Measurements from ENCODE around the gene TTLL13. TPM values are rescaled to one million over a fixed set of nuclear protein-coding genes. Genes with fewer than 3 reads are reported as not detected.
"Not testable (repeated sequence)": the region's sequence is repeated elsewhere in the genome, so short reads cannot be mapped to it uniquely, and the experiment has no call there.

TTLL13 gene
- total RNA-seq, 4 donors from 2014 or later = 0.27 TPM; not detected in 3

DNA sequence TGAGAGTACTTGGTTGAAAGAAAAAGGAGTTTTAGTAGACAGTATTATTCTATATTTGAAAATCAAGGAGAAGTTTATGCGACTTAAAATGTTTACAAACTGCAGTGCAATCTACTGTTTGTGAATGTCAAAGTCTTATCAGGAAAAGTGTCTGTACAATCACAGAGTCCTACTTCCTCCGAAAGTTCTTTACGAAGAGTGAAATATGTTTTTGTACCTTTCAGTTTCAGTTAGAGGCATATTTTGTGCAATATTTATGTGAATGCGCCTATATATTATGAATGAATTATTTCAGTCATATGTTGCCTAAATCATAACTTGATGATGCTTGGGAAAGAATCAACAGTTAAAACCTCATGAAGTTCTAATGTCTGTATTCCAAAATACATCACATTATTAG is 47.7 kb downstream of the TTLL13 start:
- in situ Hi-C loops (cut with MboI; ENCODE audit: low pct_ligation_motif_present in 1 of 4, low pct_unique_long_range_greater_than_20kb in 1 of 4, low sequenced_read_pairs in 3 of 4) = no loop called here
- no peak for TF ChIP-seq EP300 (IDR thresholded peaks at IDR 0.05; ENCODE audit: low read depth)
- H3K36me3 ChIP-seq = no peaks in the 10 kb centered on the region
- 76 to 83% methylated on average over 4 of the region's 4 CpGs for WGBS, 2 donors (ENCODE audit: low coverage in 1 of 2)
- H3K4me1 ChIP-seq = peaks cover 3 to 8% (median 6%) of the 10 kb centered on the region in 4 donors
- no peaks in the 10 kb centered on the region for H3K27me3 ChIP-seq
- H3K9me3 ChIP-seq = no peaks in the 10 kb centered on the region
- intact Hi-C loops (cut with DNase I; ENCODE audit: low total_unique reads) = no loop called here
- DNase-seq = no peak
- no peak overlapping the region for H3K4me3 ChIP-seq
- no peak overlapping the region for H3K27ac ChIP-seq

DNA sequence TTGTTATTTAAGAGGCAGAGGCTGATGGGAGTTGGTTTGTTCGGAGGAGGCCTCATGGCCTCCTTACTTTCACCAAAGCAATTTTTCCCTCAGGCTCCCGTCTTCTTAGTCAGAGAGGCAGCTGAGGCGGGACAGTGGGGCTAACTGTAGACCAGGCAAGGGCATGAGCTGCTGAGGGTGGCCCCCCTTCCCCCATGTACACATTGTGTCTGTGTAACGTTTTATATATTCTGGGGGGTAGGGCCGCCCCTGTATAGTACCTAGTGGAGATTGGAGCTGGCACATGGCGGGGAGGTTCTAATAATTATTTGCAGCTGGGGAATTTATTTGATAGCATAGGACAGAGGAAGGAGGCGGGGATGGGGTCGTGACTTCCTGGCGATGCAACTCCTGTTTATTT is 51.2 kb downstream of the TTLL13 start:
- intact Hi-C loops (cut with DNase I; ENCODE audit: low total_unique reads) (no loop called here), in situ Hi-C loops (cut with MboI; ENCODE audit: low pct_ligation_motif_present in 1 of 4, low pct_unique_long_range_greater_than_20kb in 1 of 4, low sequenced_read_pairs in 3 of 4) (loop anchor here in 2 of 4 donors (25.0 kb wide), 2 partner anchors 312 to 587 kb away; partner anchors contain the start of gene FES (in 1 of the 2))
- H3K27me3 ChIP-seq = no peaks in the 10 kb centered on the region
- H3K27ac ChIP-seq = no peak overlapping the region
- H3K4me1 ChIP-seq = peaks cover 0 to 3% (median 0%) of the 10 kb centered on the region in 4 donors
- no peaks in the 10 kb centered on the region for H3K36me3 ChIP-seq
- H3K9me3 ChIP-seq = no peaks in the 10 kb centered on the region
- 85 to 91% methylated on average over 7 to 9 of the region's 9 CpGs for WGBS, 2 donors (ENCODE audit: low coverage in 1 of 2)
- H3K4me3 ChIP-seq = no peak overlapping the region
- no peak for DNase-seq
- TF ChIP-seq, protein P1, sequence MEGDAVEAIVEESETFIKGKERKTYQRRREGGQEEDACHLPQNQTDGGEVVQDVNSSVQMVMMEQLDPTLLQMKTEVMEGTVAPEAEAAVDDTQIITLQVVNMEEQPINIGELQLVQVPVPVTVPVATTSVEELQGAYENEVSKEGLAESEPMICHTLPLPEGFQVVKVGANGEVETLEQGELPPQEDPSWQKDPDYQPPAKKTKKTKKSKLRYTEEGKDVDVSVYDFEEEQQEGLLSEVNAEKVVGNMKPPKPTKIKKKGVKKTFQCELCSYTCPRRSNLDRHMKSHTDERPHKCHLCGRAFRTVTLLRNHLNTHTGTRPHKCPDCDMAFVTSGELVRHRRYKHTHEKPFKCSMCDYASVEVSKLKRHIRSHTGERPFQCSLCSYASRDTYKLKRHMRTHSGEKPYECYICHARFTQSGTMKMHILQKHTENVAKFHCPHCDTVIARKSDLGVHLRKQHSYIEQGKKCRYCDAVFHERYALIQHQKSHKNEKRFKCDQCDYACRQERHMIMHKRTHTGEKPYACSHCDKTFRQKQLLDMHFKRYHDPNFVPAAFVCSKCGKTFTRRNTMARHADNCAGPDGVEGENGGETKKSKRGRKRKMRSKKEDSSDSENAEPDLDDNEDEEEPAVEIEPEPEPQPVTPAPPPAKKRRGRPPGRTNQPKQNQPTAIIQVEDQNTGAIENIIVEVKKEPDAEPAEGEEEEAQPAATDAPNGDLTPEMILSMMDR (IDR thresholded peaks at IDR 0.05) = no peak
- TF ChIP-seq POLR2A (IDR thresholded peaks at IDR 0.05) = no peak
- TF ChIP-seq EP300 (IDR thresholded peaks at IDR 0.05; ENCODE audit: low read depth) = no peak
- no peak for TF ChIP-seq POLR2AphosphoS5 (IDR thresholded peaks at IDR 0.05)

DNA sequence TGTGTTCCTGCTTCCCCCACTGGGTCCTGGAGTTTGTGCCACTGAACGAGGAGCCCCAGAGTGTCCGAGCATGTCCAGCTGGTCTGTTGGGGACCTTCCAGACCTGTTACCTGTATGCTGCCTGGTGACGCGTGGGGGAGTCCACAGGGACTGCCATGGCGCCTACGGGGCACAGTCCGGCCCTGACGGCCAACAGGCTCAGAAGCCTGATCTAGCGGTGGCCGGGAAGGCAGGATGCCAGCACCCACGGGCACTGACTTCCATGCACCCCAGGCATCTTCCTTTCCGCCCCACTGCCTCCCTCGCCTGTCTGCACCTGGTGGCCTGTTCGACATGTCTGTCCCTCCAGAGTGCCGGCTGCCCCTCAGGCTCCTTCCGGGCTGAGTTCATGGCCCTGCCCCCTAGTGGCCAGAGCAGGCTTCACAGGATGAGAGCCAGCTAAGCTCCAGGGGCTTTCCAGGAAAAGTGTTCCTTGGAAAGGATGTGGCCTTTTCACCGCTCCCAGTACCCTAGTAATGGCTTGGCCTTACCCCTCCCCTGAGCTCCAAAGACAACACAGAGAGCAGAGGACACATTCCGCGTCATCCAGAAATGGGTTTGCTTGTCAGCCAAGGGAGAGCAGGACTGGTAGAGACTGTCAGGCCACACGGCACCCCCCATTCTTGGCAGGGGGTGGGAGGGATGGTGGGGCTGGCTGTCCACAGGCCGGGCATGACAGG is 51.8 kb downstream of the TTLL13 start:
- H3K4me1 ChIP-seq = peaks cover 0 to 3% (median 0%) of the 10 kb centered on the region in 4 donors
- H3K4me3 ChIP-seq = no peak overlapping the region
- TF ChIP-seq EP300 (IDR thresholded peaks at IDR 0.05; ENCODE audit: low read depth) (no peak), POLR2A (IDR thresholded peaks at IDR 0.05) (no peak), POLR2AphosphoS5 (IDR thresholded peaks at IDR 0.05) (no peak)
- TF ChIP-seq, protein P1 (IDR thresholded peaks at IDR 0.05) = peak; percentile 73 to 88 (median 81)
- DNase-seq = peak; percentile 69
- 60 to 65% methylated on average over 2 to 21 of the region's 21 CpGs for WGBS, 2 donors (ENCODE audit: low coverage in 1 of 2)
- in situ Hi-C loops (cut with MboI; ENCODE audit: low pct_ligation_motif_present in 1 of 4, low pct_unique_long_range_greater_than_20kb in 1 of 4, low sequenced_read_pairs in 3 of 4) = loop anchor here in 2 of 4 donors (25.0 kb wide), 2 partner anchors 311 to 586 kb away; partner anchors contain the start of gene FES (in 1 of the 2)
- no peaks in the 10 kb centered on the region for H3K27me3 ChIP-seq
- H3K27ac ChIP-seq = no peak overlapping the region
- no peaks in the 10 kb centered on the region for H3K9me3 ChIP-seq
- no peaks in the 10 kb centered on the region for H3K36me3 ChIP-seq
- intact Hi-C loops (cut with DNase I; ENCODE audit: low total_unique reads) = no loop called here

DNA sequence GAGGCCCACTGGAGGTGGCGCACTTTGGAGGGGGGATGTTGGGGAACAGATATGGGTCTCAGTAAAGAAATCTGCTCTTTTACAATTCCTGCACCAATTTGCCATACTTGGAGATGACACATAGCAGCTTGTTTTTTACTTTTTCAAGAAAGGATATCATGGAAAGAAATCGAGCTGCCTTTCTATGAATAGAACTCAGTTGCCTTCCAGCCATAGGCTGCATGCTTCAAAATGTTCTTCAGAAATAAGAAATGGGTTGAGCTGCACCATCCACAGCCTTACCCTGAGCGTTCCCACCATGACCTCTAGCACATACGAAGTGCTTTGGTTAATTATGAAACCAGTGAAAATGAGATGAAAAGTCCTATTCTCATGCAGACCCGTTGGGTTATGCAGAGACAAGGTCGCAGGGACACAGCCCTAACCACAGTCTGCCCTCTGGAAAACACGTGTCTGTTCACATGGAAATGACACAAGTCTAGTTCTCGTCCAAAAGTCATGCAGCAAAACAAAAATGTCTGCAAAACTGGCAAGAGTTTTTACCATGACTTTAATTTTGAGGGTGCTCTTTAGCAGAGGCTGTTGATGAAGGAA is 52.4 kb downstream of the TTLL13 start:
- Histone ChIP-seq H3K27me3 (no peaks in the 10 kb centered on the region), H3K27ac (no peak overlapping the region), H3K4me1 (peaks cover 0 to 7% (median 3%) of the 10 kb centered on the region in 4 donors), H3K36me3 (no peaks in the 10 kb centered on the region), H3K4me3 (no peak overlapping the region), H3K9me3 (no peaks in the 10 kb centered on the region)
- TF ChIP-seq POLR2AphosphoS5 (IDR thresholded peaks at IDR 0.05) (no peak), EP300 (IDR thresholded peaks at IDR 0.05; ENCODE audit: low read depth) (no peak), POLR2A (IDR thresholded peaks at IDR 0.05) (no peak)
- TF ChIP-seq, protein P1 (IDR thresholded peaks at IDR 0.05) = no peak
- intact Hi-C loops (cut with DNase I; ENCODE audit: low total_unique reads) = no loop called here
- no peak for DNase-seq
- 56 to 76% methylated on average over 3 to 8 of the region's 8 CpGs for whole genome bisulfite sequencing, 2 donors (ENCODE audit: low coverage in 1 of 2)
- in situ Hi-C loops (cut with MboI; ENCODE audit: low pct_ligation_motif_present in 1 of 4, low pct_unique_long_range_greater_than_20kb in 1 of 4, low sequenced_read_pairs in 3 of 4) = loop anchor here in 2 of 4 donors (25.0 kb wide), 2 partner anchors 310 to 585 kb away; partner anchors contain the start of gene FES (in 1 of the 2)

DNA sequence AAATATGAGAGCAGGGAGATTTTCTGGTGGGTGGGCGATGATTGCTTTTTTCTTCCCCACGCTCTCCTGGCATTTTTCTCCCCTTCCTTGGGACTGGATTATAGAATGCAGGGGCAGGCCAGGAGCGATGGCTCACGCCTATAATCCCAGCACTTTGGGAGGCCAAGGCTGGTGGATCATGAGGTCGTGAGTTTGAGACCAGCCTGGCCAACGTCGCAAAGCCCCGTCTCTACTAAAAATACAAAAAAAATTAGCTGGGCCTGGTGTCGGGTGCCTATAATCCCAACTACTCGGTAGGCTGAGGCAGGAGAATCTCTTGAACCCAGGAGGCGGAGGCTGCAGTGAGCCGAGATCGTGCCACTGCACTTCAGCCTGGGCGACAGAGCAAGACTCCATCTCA is 56.0 kb downstream of the TTLL13 start:
- H3K36me3 ChIP-seq; H3K4me3 ChIP-seq; DNase-seq; H3K9me3 ChIP-seq; H3K4me1 ChIP-seq; intact Hi-C loops (cut with DNase I; ENCODE audit: low total_unique reads); H3K27ac ChIP-seq; H3K27me3 ChIP-seq: not testable (repeated sequence)
- WGBS, 2 donors (ENCODE audit: low coverage in 1 of 2) = 94 to 96% methylated on average over 13 to 14 of the region's 14 CpGs
- in situ Hi-C loops (cut with MboI; ENCODE audit: low pct_ligation_motif_present in 1 of 4, low pct_unique_long_range_greater_than_20kb in 1 of 4, low sequenced_read_pairs in 3 of 4) = loop anchor here in 2 of 4 donors (25.0 kb wide), 2 partner anchors 307 to 582 kb away; partner anchors contain the start of gene FES (in 1 of the 2)
